ENCODE results near the gene IGFBP3.
A peak's percentile ranks its signal among the peaks of the same experiment; 100 is the strongest.

The IGFBP3 gene

GRCh38 chr7:45923818-45924217 is 2.7 kb upstream of the IGFBP3 start:
- DNase-seq: no peak
- Histone ChIP-seq H3K4me1 (ENCODE audit: control insufficient read depth, insufficient read depth, low read length, poor library complexity, severe bottlenecking) (peaks cover 9% of the 10 kb centered on the region), H3K27ac (ENCODE audit: insufficient read depth, low read length, poor library complexity, severe bottlenecking) (no peak overlapping the region), H3K9me3 (ENCODE audit: control insufficient read depth, low read length) (no peaks in the 10 kb centered on the region), H3K36me3 (ENCODE audit: control insufficient read depth, insufficient read depth, low read length) (no peaks in the 10 kb centered on the region), H3K27me3 (replicated peaks; ENCODE audit: control insufficient read depth, insufficient read depth, low read length, poor library complexity, severe bottlenecking) (peaks cover 20% of the 10 kb centered on the region), H3K4me3 (ENCODE audit: insufficient read depth, low read depth, low read length, poor library complexity, severe bottlenecking) (no peak overlapping the region)

GRCh38 chr7:45923290-45923689 is 2.2 kb upstream of the IGFBP3 start:
- H3K27ac ChIP-seq (ENCODE audit: insufficient read depth, low read length, poor library complexity, severe bottlenecking): no peak overlapping the region
- peaks cover 9% of the 10 kb centered on the region for H3K4me1 ChIP-seq (ENCODE audit: control insufficient read depth, insufficient read depth, low read length, poor library complexity, severe bottlenecking)
- H3K27me3 ChIP-seq (replicated peaks; ENCODE audit: control insufficient read depth, insufficient read depth, low read length, poor library complexity, severe bottlenecking): peaks cover 20% of the 10 kb centered on the region
- H3K9me3 ChIP-seq (ENCODE audit: control insufficient read depth, low read length): no peaks in the 10 kb centered on the region
- no peaks in the 10 kb centered on the region for H3K36me3 ChIP-seq (ENCODE audit: control insufficient read depth, insufficient read depth, low read length)
- no peak overlapping the region for H3K4me3 ChIP-seq (ENCODE audit: insufficient read depth, low read depth, low read length, poor library complexity, severe bottlenecking)
- DNase-seq: no peak

GRCh38 chr7:45922810-45923209 is 1.7 kb upstream of the IGFBP3 start:
- Histone ChIP-seq H3K27ac (ENCODE audit: insufficient read depth, low read length, poor library complexity, severe bottlenecking) (no peak overlapping the region), H3K9me3 (ENCODE audit: control insufficient read depth, low read length) (no peaks in the 10 kb centered on the region), H3K4me3 (ENCODE audit: insufficient read depth, low read depth, low read length, poor library complexity, severe bottlenecking) (no peak overlapping the region)

GRCh38 chr7:45921699-45922519 is 837 bp upstream of the IGFBP3 start:
- no peak overlapping the region for H3K4me3 ChIP-seq (ENCODE audit: insufficient read depth, low read depth, low read length, poor library complexity, severe bottlenecking)
- H3K4me1 ChIP-seq (ENCODE audit: control insufficient read depth, insufficient read depth, low read length, poor library complexity, severe bottlenecking): peaks cover 9% of the 10 kb centered on the region
- H3K27me3 ChIP-seq (replicated peaks; ENCODE audit: control insufficient read depth, insufficient read depth, low read length, poor library complexity, severe bottlenecking): peaks cover 20% of the 10 kb centered on the region
- no peak for DNase-seq
- no peak overlapping the region for H3K27ac ChIP-seq (ENCODE audit: insufficient read depth, low read length, poor library complexity, severe bottlenecking)
- H3K36me3 ChIP-seq (ENCODE audit: control insufficient read depth, insufficient read depth, low read length): no peaks in the 10 kb centered on the region
- no peaks in the 10 kb centered on the region for H3K9me3 ChIP-seq (ENCODE audit: control insufficient read depth, low read length)

More at GRCh38 chr7:45922810-45923209, 1.7 kb upstream of the IGFBP3 start:
- H3K36me3 ChIP-seq (ENCODE audit: control insufficient read depth, insufficient read depth, low read length): no peaks in the 10 kb centered on the region
- H3K4me1 ChIP-seq (ENCODE audit: control insufficient read depth, insufficient read depth, low read length, poor library complexity, severe bottlenecking): peaks cover 9% of the 10 kb centered on the region
- no peak for DNase-seq
- peaks cover 20% of the 10 kb centered on the region for H3K27me3 ChIP-seq (replicated peaks; ENCODE audit: control insufficient read depth, insufficient read depth, low read length, poor library complexity, severe bottlenecking)

GRCh38 chr7:45921381-45921698 is 268 bp upstream of the IGFBP3 start:
- no peaks in the 10 kb centered on the region for H3K36me3 ChIP-seq (ENCODE audit: control insufficient read depth, insufficient read depth, low read length)
- DNase-seq: no peak
- peaks cover 20% of the 10 kb centered on the region for H3K27me3 ChIP-seq (replicated peaks; ENCODE audit: control insufficient read depth, insufficient read depth, low read length, poor library complexity, severe bottlenecking)

GRCh38 chr7:45919993-45920459 is 1.0 kb downstream of the IGFBP3 start:
- Histone ChIP-seq H3K36me3 (ENCODE audit: control insufficient read depth, insufficient read depth, low read length) (no peaks in the 10 kb centered on the region), H3K4me1 (ENCODE audit: control insufficient read depth, insufficient read depth, low read length, poor library complexity, severe bottlenecking) (peaks cover 9% of the 10 kb centered on the region), H3K27me3 (replicated peaks; ENCODE audit: control insufficient read depth, insufficient read depth, low read length, poor library complexity, severe bottlenecking) (peaks cover 20% of the 10 kb centered on the region), H3K27ac (ENCODE audit: insufficient read depth, low read length, poor library complexity, severe bottlenecking) (no peak overlapping the region), H3K4me3 (ENCODE audit: insufficient read depth, low read depth, low read length, poor library complexity, severe bottlenecking) (no peak overlapping the region), H3K9me3 (ENCODE audit: control insufficient read depth, low read length) (no peaks in the 10 kb centered on the region)
- no peak for DNase-seq

More at GRCh38 chr7:45921381-45921698, 268 bp upstream of the IGFBP3 start:
- Histone ChIP-seq H3K9me3 (ENCODE audit: control insufficient read depth, low read length) (no peaks in the 10 kb centered on the region), H3K27ac (ENCODE audit: insufficient read depth, low read length, poor library complexity, severe bottlenecking) (no peak overlapping the region), H3K4me1 (ENCODE audit: control insufficient read depth, insufficient read depth, low read length, poor library complexity, severe bottlenecking) (peaks cover 9% of the 10 kb centered on the region), H3K4me3 (ENCODE audit: insufficient read depth, low read depth, low read length, poor library complexity, severe bottlenecking) (peak overlapping the region; percentile 12)

- peaks cover 9% of the 10 kb centered on the region for H3K4me1 ChIP-seq (ENCODE audit: control insufficient read depth, insufficient read depth, low read length, poor library complexity, severe bottlenecking)
- H3K9me3 ChIP-seq (ENCODE audit: control insufficient read depth, low read length): no peaks in the 10 kb centered on the region
- H3K36me3 ChIP-seq (ENCODE audit: control insufficient read depth, insufficient read depth, low read length): no peaks in the 10 kb centered on the region
- peaks cover 20% of the 10 kb centered on the region for H3K27me3 ChIP-seq (replicated peaks; ENCODE audit: control insufficient read depth, insufficient read depth, low read length, poor library complexity, severe bottlenecking)
- no peak overlapping the region for H3K27ac ChIP-seq (ENCODE audit: insufficient read depth, low read length, poor library complexity, severe bottlenecking)
- no peak for DNase-seq
- no peak overlapping the region for H3K4me3 ChIP-seq (ENCODE audit: insufficient read depth, low read depth, low read length, poor library complexity, severe bottlenecking)
Observed at GRCh38 chr7:45919231-45919784, 1.8 kb downstream of the IGFBP3 start.

- Histone ChIP-seq H3K36me3 (ENCODE audit: control insufficient read depth, insufficient read depth, low read length) (no peaks in the 10 kb centered on the region), H3K27me3 (replicated peaks; ENCODE audit: control insufficient read depth, insufficient read depth, low read length, poor library complexity, severe bottlenecking) (peaks cover 20% of the 10 kb centered on the region), H3K4me1 (ENCODE audit: control insufficient read depth, insufficient read depth, low read length, poor library complexity, severe bottlenecking) (peaks cover 9% of the 10 kb centered on the region), H3K9me3 (ENCODE audit: control insufficient read depth, low read length) (no peaks in the 10 kb centered on the region), H3K4me3 (ENCODE audit: insufficient read depth, low read depth, low read length, poor library complexity, severe bottlenecking) (no peak overlapping the region), H3K27ac (ENCODE audit: insufficient read depth, low read length, poor library complexity, severe bottlenecking) (no peak overlapping the region)
- no peak for DNase-seq
Observed at GRCh38 chr7:45918556-45918955, 2.5 kb downstream of the IGFBP3 start.

- peak; percentile 25 to 45 (median 26) for DNase-seq
- Histone ChIP-seq H3K9me3 (ENCODE audit: control insufficient read depth, low read length) (no peaks in the 10 kb centered on the region), H3K27ac (ENCODE audit: insufficient read depth, low read length, poor library complexity, severe bottlenecking) (no peak overlapping the region), H3K4me1 (ENCODE audit: control insufficient read depth, insufficient read depth, low read length, poor library complexity, severe bottlenecking) (peaks cover 3% of the 10 kb centered on the region), H3K4me3 (ENCODE audit: insufficient read depth, low read depth, low read length, poor library complexity, severe bottlenecking) (no peak overlapping the region), H3K36me3 (ENCODE audit: control insufficient read depth, insufficient read depth, low read length) (no peaks in the 10 kb centered on the region), H3K27me3 (replicated peaks; ENCODE audit: control insufficient read depth, insufficient read depth, low read length, poor library complexity, severe bottlenecking) (peaks cover 20% of the 10 kb centered on the region)
Observed at GRCh38 chr7:45917658-45918057, 3.4 kb downstream of the IGFBP3 start.

GRCh38 chr7:45917064-45917463 is 4.0 kb downstream of the IGFBP3 start:
- H3K4me3 ChIP-seq (ENCODE audit: insufficient read depth, low read depth, low read length, poor library complexity, severe bottlenecking): no peak overlapping the region
- H3K9me3 ChIP-seq (ENCODE audit: control insufficient read depth, low read length): no peaks in the 10 kb centered on the region
- peaks cover 3% of the 10 kb centered on the region for H3K4me1 ChIP-seq (ENCODE audit: control insufficient read depth, insufficient read depth, low read length, poor library complexity, severe bottlenecking)
- no peaks in the 10 kb centered on the region for H3K36me3 ChIP-seq (ENCODE audit: control insufficient read depth, insufficient read depth, low read length)
- H3K27ac ChIP-seq (ENCODE audit: insufficient read depth, low read length, poor library complexity, severe bottlenecking): no peak overlapping the region
- no peak for DNase-seq
- peaks cover 17% of the 10 kb centered on the region for H3K27me3 ChIP-seq (replicated peaks; ENCODE audit: control insufficient read depth, insufficient read depth, low read length, poor library complexity, severe bottlenecking)
